DMS79 (cell line): ENCODE measurements around the gene IL1F10.
"Not testable (repeated sequence)": the region's sequence is repeated elsewhere in the genome, so short reads cannot be mapped to it uniquely, and the experiment has no call there.

Experiments used
- DNase-seq: peaks from one replicate; lab custom pipeline; 2025; lab: John Stamatoyannopoulos, UW

Gene IL1F10

DNA sequence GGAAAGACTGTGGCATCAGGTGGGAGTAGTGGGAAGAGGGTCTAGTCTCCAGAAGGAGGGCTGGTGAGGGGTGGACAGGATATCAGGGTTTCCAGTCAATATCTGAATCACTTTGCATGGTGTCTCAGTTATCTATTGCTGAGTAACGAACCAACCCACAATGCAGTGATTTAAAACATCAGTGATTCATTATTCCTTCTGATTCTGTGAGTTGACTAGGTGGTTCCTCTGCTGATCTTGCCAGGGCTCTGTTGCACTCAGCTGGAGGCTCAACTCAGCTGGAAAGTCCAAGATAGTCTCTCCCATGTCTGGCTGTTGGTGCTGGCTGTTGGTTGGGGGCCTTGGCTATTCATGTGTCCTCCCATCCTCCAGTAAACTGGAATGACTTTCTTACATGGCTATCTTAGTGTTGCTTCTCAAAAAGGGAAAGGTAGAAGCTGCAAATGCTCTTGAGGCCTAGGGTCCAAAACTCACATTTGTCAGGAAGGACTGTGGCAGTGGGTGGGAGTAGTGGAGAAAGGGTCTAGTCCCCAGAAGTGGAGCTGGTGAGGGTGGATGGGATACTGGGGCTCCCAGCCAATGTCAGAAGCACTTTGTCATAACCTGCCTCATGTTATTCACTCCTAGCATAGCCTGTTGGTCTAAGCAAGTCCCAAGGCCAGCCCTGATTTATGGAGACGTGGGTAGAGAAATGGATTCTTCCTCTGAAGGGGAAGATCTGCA, 13.9 kb downstream of the IL1F10 start:
- DNase-seq: no peak

DNA sequence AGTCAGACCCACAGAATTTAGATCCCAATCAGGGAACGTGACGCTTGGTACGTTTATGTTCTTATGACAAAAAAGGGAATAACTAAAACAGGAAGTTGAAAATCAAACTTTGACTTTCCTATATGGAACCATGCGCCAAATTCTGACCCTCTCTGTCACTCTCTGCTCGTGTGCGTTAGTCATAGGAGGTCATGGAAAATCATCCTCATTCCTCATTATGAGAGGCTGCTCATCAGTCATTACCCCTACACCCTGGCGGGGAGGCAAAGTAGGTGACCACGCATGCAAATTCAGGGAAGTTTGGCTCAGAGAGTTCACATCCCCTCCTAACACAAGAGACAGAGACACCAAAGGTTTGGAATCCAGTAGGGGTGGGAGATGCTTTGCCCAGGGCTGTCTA, 15.5 kb downstream of the IL1F10 start:
- DNase-seq: no peak

DNA sequence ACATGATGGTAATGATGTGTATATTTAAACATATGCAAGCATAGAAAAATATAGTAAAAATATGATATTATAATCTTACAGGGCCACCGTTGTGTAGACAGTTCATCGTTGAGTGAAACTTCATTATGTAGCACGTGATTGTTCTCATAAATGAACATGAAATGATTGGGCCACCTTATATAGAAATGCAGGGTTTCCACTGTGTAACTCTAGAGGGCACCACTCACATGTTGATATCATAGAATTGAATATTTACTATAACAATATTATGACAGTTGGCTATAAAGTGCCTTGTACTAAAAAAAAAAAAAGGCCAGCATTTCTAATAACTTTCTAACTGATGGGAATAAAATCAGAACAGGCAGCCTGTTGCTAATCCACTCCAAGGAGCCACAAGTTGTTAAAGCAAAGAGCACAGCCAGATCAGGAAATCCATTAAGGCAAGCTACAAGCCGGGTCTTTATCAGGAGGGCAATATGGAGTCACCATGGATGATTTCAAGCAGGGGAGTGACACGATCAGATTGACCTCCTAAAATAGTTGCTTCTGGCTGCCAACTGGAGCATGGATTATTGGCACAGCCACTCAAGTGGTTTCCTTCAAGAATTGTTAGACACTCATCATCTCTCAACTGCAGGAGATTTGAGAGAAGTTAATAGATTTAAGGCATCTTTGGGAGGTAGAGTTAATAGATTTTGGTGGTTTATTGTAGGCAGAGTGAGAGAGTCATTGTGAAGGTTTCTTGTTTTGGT, 16.7 kb downstream of the IL1F10 start:
- no peak for DNase-seq

DNA sequence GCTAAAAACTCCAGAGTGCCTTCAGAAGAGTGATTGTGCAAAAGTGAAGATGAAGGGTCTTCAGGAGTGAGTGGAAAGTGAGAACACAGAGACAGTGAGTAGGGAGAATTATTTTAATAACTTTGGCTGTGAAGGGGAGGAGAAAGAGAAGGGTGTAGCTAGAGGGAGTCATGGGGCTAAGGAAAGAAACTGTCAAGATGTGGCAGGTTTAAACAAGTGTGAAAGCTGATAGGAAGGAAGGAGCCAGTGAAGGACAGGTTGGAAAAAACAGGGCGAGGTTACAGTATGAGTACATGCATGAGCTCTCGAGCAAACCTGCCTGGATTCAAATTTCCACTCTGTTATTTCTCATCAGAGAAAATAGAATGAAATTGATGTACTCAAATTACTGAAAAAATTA, 17.8 kb downstream of the IL1F10 start:
- DNase-seq: no peak

DNA sequence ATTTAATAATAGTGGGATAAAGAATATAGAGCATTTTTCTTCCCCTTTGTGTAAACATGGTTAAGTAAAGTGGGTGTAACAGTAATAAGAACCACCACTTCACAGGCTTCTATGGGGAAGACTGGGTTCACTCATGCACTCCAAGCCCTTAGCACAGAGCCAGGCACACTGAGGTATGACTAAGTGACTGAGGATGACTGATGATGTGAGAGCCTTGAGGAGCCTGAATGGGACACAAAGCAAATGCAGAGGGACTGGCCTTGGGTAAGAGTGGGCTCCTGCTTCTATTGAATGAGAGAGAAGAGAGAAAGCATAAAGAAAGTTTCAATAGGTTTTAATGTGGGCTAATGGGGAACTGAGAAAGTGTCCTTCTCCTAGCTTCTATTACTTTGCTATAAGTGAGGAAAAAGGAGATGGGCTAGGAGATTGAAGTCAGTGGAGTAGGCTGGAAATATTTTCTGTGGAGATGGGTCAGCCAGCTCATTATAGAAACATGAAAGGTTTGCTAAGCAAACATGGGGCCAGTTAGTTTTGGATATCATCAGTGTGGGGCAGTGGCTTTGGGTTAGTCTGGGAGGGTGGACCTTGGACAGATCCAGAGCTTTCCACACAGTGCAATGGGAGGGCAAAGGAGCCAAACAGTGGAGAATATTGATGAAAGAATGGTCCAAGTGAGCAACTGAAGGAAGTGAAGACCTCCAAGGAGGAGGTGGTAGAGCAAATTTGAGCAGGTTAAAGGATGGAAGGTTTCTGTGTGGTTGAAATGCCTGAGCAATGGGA, 20.6 kb downstream of the IL1F10 start:
- no peak for DNase-seq

DNA sequence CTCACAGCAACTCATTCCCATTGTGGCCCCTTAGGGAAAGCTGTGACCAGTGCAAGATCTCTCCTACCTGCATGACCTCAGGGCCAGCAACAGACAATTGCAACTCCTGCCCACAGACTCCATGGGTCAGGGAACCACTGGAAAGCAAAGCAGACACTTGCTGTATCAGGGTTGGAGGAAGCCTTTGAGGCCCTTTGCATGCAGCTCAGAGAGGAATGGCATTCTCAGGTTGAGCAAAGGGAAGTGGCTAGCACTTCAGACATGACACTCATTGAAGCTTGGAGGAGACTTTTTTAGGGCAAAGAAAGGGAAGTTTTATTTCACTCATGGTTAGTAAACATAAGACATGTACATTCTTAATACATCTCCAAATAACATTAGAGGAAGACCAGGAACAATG, 22.1 kb downstream of the IL1F10 start:
- DNase-seq: no peak

DNA sequence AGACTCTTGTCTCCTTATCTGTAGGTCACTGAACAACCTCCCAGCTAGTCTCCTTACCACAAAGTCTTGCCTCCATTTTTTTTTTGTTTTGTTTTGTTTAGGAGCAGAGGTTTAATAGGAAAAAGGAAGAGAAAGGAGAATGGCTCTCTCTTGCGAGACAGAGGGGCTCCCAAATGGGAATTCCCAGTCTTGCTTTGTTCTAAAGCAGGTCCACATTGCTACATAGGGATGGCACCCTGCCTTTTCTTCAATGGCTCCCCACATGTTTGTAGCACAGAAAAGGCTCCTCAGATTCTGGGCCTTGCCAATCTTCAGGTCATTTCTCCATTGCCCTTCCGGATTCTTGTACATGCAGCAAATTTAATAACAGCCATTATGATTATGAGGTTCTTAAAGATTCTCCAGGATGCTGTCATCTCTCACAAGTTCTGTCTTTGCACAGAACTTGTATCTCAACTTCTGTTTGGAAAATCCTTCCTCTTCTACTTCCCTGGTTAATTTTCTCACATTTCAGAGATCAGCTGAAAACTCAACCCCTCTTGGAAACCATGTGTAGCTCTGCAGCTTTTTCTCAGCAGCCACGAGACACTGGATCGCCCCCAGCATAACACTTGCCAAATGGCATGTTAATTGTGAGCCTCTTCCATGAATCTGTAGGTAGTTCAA, 23.6 kb downstream of the IL1F10 start:
- DNase-seq: no peak

DNA sequence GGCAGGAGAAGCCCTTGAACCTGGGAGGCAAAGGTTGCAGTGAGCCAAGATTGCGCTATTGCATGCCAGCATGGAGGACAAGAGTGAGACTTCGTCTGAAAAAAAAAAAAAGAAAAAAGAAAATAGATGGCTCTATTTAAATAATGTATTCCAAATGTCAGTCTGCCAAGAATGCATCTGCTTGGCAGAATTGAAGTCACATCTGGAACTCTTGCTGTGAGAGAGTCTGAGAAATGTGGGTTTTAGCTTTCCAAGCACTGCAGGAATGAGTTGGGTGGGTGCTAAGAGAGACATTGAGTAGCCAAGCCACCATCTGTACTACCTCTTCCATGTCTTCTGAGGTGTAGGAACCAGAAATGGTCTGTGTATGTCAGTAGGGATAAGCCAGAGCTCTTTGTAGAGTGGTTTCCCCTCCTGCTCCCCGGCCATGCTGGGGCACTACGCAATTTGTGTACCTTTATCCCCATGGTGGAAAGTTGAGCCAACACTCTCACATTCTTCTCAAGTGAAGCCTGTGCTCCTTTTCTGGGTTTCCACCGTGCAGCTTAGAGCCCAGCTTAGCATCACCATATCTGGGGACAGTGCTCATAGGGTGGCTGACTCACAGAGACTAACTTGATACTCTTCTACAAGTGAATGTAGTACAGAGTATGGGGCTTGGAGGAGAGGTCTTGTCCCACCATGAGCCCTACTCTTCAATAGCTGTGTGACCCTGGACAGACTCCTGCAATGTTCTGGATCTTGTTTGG, 25.3 kb downstream of the IL1F10 start:
- no peak for DNase-seq

DNA sequence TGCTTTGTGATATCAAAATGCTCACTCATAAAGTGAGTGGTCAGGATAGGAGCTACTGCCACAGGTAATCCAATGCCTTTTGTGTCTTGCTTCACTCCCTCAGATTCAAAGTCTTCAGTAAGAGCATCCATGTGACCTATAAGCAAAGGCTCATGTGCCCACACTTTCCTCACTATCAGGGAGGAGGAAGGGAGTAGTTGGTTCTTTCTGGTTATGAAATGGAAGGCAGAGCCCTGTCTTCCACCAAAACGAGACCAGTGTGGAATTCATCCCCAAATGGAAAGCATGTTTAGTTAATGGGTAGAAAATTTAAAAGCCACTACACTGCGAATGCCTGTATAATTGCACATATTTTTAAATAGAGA, 25.8 kb downstream of the IL1F10 start:
- no peak for DNase-seq

DNA sequence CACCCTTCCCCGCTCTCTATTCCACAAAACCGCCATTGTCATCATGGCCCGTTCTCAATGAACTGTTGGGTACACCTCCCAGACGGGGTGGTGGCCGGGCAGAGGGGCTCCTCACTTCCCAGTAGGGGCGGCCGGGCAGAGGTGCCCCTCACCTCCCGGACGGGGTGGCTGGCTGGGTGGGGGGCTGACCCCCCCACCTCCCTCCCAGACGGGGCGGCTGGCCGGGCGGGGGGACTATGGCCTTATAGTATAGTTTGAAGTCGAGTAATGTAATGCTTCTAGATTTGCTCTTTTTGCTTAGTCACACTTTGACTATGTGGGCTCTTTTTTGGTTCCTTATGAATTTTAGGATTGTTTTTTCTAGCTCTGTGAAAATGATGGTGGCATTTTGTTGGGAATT, 28.5 kb downstream of the IL1F10 start:
- DNase-seq: not testable (repeated sequence)

DNA sequence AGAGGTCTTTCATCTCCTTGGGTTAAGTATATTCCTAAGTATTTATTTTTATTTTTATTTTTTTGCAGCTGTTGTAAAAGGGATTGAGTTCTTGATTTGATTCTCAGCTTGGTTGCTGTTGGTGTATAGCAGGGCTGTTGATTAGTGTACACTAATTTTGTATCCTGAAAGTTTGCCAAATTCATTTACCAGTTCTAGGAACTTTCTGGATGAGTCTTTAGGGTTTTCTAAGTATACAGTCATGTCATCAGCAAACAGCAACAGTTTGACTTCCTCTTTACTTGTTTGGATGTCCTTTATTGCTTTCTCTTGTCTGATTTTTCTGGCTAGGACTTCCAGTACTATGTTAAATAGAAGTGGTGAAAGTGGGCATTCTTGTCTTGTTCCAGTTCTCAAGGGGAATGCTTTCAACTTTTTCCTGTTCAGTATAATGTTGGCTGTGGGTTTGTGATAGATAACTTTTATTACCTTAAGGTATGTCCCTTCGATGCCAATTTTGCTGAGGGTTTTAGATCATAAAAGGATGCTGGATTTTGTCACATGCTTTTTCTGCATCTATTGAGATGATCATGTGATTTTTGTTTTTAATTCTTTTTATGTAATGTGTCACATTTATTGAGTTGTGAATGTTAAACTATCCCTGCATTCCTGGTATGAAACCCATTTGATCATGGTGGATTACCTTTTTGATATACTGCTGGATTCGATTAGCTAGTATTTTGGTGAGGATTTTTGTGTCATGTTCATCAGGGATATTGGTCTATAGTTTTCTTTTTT, 29.3 kb downstream of the IL1F10 start:
- DNase-seq: not testable (repeated sequence)

DNA sequence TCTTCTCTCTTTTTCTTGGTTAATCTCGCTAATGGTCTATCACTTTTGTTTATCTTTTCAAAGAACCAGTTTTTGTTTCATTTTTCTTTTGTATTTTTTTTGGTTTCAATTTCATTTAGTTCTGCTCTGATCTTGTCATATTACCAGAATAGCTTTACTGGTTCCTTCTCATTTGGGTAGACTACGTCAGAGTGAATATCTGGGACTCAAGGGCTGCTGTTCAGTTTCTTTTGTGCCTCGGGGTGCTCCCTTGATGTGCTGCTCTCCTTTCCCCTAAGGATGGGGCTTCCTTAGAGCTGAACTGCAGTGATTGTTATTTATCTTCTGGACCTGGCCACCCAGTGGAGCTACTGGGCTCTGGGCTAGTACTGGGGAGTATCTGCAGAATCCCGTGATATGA, 30.3 kb downstream of the IL1F10 start:
- DNase-seq: no peak

DNA sequence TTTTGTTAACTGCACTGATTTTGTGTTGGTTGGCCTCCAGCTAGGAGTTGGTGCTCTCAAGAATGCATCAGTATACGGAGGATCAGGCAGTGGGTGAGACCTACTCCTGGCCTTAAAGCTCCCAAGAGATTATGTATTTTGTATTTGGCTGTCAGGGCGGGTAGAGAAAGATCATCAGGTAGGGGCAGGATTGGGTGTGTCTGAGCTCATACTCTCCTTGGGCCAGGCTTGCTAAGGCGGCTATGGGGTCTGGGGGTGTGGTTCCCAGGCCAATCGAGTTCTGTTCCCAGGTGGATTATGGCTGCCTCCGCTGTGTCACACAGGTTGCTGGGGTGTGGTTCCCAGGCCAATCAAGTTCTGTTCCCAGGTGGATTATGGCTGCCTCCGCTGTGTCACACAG, 30.8 kb downstream of the IL1F10 start:
- DNase-seq: no peak

DNA sequence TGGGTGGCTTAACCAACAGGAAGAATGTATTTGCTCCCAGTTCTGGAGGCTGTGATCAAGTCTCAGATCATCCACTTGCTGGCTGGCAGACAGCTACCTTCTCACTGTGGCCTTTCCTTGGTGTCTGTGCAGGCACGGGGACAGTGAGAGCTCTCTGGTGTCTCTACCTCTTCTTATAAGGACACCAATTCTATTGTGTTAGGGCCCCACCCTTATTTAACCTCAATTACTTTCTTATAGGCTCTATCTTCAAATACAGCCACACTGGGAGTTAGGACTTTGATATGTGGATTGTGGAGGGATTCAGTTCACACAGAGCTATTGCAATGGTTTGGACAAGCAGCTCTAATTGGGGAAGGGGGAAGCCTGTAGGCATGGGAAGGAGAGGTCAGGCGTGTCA, 34.4 kb downstream of the IL1F10 start:
- no peak for DNase-seq

DNA sequence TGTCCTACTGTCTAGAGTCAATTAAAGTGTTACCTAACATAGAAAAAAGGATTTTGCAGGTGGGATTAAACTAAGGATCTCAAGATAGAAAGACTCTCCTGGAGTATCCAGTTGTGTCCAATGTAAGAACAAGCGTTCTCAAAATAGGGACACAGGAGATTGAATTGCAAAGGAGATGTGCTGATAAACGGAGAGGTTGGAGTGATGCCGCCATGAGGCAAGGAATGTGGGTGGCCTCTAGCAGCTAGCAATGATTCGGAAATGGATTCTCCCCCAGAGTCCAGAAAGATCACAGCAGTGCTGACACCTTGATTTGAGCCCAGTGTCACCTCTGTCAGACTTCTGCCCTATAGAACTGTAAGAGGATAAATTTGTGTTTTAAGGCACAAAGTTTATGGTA, 35.5 kb downstream of the IL1F10 start:
- no peak for DNase-seq

DNA sequence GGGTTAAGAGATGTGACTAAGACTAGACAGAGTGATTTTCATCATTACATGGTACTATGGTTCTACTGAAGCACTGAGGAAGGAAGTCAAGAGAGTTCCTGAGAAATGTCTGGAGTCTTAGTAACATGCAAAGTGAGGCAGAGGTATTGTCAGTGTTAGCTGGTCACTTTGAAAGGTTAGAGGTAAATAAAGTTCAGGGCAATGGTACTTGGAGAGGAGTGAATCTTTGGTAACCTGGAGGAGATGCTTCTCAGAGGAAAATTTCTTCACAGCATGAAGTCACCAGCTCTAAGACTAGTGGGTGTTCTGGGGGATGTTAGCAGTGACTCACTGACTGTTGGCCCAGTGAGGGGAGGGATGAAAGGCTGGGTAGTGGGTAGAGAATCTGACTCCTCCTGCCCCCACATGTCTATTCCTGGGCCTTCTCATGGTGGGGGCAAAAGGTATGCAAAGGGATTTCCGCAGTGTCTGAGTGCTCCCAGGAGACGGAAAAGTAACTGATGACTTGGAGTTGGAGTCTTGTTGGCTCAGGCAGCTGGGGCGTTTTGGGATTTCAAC, 36.4 kb downstream of the IL1F10 start:
- DNase-seq: no peak

DNA sequence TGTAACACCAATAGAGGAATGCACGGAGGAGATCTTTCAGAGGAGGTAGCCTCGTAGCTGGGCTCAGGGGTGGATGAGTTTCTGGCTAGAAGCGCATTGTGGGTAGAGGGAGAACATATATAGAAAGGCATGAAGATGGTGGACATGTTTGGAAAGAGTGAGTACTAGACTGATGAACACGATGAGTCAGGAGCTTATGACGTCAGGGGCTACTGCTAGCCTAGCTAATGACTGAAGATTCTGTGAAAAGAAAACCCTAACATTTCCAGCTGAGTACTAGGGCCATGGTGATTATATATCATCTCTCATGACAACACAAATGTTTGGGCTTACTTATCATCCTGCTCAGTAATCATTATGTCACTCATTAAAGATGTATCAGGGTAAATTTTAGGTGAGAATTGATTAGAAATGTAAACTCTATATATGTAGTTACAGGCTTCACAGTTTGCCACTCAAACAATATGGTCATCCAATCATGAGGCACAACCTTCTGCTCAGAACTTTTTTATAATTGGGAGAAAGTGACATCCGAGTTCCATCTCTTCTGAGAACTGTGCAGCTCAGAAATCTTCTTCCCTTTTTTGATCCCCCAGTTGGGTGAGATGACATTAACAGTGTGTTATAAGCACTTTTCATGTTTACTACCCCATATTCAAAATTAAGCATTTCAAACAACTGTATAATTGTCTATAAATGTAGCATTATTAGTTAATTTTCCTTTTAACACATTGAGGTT, 37.4 kb downstream of the IL1F10 start:
- no peak for DNase-seq

DNA sequence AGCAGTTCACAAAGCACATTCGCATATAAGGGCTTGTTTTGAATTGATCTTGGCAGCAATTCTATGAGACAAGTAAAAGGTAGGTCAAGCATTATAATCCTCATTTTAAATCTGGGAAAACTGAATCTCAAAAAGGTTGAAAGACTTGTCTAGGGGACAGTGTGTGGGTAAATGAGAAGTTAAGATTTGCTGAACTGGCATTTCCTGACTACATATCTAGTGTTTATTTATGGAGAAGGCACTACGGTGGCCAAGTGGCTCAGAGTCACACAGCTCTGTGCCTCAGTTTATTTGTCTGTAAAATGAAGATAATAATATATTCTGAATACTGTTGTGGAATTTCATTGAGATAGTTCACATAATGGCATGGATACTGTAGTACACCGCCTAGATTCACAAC, 43.4 kb downstream of the IL1F10 start:
- no peak for DNase-seq

DNA sequence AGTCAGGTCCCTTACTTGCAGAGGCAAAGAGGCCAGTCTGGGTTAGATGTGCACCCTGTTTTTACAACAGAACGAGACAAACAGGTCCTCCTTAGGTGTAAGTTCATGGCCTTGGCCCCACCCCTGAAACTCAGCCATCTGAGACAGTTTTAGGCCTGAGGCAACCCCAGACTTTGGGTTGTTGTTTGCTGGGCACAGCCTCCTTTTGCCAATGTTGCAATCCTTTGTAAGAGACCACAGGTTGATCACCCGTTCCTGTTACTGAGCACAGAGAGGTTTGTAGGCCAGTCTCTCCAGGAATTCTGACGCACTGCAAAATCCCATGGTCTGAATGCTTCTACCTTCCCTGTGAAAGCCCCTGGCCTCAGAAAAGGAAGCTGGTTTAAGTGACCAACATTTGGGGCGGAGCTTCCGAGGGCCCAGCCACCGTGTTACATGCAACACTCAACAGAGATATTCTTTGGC, 44.1 kb downstream of the IL1F10 start:
- no peak for DNase-seq

DNA sequence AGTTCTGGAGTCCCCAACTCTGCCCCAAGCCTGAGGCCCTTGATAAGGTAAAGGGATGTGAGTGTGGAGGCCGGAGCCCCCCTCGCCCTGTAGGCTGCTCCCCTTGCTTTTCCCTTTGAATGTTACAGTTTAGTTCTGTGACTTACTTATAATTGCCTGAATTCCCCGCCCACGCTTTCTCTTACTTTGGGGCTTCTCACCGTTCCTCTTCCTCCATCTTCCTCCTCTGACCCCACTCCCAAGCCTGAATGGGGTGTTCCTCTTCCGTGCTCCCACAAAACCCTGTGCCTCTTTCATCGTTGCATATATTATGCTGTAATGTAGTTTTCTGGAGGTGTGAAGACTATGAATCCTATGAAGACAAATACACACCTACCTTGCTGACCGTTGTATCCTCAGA, 44.7 kb downstream of the IL1F10 start:
- no peak for DNase-seq
